ENCODE measurements around the gene CENPP. TPM values are rescaled to one million over a fixed set of nuclear protein-coding genes. Genes with fewer than 3 reads are reported as not detected.

Gene CENPP
- 9.1 TPM for total RNA-seq

DNA sequence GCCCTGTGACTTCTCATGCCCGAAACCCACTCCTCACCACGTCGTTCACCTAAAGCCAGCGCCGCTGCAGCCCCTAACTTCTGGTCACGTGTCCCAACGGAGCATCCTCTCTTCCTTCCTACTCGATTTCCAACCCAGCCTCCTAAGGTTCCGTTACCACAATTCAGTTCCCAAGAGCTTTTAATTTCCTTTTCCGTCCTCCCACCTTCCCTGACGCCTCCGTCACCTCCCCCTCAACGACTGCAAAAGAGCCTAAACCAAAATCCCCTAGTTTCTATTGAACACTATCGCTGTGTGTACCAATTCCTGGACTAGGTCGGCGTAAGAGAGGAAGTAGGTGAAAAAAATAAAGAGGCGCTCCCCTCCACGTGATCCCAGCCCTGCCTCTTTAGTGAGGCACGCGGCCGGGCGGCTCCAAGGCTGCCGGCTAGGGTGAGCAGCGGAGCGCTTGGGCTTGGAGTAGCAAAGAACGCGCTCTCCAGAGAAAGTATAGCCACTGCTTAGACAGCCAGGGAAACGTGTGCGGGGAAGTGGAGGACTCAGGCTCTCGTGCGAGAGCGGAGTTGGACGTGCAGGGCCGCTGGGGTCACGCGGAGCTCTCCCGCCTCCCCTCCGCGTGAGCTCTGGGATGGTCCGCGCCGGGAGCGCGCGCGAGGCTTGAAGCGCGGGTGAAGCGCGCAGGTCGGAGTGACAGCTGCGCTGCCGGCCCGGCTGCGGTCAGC lies at the start of gene CENPP, which contains the start of gene NOL8:
Gene CENPP, plus strand, starts transcription at position 685 of the 722 bp plus-strand sequence.
Gene NOL8, minus strand, starts transcription at position 82 of the 722 bp plus-strand sequence. CDS start 1,189 bp downstream, outside the sequence.
- DNase-seq (ENCODE audit: low spot score) (peak; percentile 91), ATAC-seq (peak; percentile 99)
- intact Hi-C loops (cut with DNase I), result loop anchor here (10.0 kb wide), 1 partner anchor 309 kb away; no protein-coding TSS in a partner anchor

DNA sequence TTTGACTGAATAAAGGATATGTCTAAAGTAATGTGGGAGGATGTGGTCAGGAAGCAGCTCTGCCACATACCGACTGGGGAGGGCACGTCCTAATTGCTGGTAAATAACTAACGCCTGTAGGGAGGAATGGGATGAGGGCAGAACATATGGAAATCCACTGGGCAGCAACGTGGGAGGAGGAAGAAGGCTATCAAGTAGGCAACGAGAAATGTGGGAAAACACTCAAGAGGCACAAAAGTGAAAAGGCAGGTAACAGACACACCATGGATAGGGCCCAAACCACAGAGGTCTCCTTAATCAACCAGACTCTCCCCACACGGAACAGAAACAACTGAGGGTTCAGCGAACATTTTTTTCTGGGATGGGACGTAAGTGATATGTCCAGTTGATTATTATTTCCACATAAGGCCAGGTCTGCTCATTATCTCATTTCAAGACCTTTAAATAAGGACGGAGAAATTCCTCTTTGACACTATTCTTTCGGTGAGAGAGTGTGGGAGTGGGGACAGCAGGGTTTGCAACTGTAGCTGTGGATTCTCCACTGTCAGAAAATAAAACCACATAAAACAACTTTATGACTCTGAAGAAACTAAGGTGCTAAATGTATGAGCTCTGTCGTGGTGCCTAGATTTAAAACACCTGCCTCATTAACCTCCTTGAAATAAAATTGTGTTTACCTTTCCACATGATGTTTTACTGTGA lies 49.3 kb upstream of the CENPP start:
- DNase-seq (ENCODE audit: low spot score), result no peak
- no peak for ATAC-seq
- intact Hi-C loops (cut with DNase I), result no loop called here

DNA sequence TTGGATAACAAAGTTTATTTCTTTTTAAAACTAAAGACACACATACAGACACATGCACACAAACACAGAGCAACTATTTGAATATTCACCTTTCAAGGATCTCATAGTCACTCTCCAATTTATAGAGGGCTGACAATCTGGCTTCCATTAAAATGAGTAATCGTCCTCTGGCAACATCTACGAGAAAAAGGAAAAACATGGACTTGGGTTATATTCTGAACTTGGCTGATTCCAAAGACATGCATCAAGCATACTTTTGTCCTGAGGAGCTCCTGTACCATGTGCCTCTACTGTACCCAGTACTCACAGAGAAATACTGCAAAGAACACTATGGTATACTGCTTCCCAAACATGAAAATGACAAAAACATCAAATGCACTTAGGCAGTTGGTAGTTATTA lies 47.6 kb upstream of the CENPP start:
- no peak for ATAC-seq
- intact Hi-C loops (cut with DNase I), result no loop called here

DNA sequence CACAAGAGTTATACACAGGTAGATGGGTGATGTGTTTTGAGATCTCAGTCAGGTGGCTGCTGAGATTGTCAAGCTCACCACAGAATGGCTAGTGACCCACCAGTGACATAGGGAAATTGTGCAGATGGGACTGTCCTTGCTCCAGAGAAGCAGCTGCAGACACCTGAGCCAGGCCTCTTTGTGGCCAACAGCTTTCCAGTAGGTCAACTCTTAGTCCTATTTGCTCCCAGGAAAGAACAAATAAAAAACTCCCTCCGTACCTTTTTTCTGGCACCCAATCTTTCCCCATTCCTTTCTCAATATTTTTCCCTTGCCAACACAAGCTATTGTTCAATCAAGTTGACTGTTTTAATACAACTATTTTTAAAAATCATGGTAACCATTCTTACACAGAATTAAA lies 46.5 kb upstream of the CENPP start:
- intact Hi-C loops (cut with DNase I), result no loop called here
- DNase-seq (ENCODE audit: low spot score), result no peak
- no peak for ATAC-seq

More for the DNA sequence above, 47.6 kb upstream of the CENPP start:
- no peak for DNase-seq (ENCODE audit: low spot score)

DNA sequence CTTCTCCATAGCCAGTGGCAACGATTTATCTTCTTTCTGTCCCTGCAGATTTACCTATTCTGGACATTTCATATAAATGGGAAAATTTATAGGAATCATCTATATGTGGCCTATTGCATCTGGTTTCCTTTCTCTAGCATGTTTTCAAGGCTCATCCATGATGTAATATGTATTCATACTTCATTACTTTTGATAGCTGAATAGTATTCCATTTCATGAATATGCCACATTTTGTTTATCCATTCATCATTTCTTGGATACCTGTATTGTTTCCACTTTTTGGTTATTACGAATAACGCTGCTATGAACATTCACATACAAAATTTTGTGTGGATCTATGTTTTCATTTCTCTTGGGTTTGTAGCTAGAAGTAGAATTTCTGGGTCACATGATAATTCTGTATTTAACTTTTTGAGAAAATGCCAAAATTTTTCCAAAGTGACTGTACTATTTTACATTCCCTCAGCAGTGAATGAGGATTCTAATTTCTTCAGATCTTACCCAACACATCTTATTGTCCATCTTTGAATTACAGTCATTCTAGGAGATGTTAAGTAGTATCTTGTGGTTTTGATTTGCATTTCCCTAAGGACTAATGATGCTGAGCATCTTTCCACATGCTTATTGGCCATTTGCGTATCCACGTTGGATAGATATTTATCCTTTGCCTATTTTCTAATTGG lies 35.9 kb upstream of the CENPP start:
- ATAC-seq (no peak), DNase-seq (ENCODE audit: low spot score) (no peak)
- intact Hi-C loops (cut with DNase I), result no loop called here

DNA sequence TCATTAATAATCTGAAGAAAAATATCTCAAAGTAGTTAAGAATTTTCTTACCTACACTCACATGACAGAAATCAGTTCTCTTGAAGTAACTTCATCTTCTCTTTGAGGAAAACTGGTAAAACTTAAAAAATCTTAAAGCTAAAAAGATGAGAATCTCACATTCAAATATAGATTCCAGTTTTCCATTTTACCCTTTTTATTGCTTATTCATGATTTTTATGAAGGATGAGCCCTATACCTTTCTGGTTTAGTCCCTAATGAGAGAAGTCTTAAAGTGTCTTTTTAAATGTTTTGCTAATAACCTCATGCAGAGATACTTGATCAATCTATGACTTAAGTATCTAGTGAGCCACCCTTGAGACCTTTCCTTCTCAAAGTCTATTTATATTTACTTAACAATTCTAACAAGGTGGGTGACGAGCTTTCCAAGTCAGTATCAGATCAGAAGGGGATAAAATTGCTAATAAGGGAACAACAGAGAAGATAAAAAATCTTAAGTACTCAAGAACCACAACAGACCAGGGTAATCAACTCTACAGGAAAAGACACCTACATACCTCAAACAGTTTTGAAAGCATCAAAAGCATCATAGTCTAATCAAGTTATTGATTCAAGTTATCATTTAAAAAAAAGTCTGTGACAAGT lies 34.8 kb upstream of the CENPP start:
- intact Hi-C loops (cut with DNase I), result no loop called here
- ATAC-seq (no peak), DNase-seq (ENCODE audit: low spot score) (no peak)

DNA sequence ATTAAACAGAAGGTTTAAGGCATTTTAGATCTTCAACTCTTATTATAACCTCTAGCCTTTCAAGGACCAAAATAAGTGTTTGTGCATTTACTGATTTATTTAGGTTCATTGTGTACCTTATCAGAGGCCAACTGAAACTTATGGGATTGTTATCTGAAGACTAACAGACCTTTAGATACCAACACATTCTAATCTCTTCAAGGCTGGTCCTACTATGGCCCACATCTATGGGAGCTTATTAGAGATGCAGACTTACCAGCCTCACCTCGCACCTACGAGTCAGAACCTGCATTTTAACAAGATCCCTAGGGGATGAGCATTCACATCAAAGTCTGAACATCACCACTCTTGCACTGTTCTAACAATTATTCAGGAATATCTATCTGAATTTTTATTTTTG lies 34.2 kb upstream of the CENPP start:
- no peak for DNase-seq (ENCODE audit: low spot score)
- intact Hi-C loops (cut with DNase I), result no loop called here
- ATAC-seq, result no peak

DNA sequence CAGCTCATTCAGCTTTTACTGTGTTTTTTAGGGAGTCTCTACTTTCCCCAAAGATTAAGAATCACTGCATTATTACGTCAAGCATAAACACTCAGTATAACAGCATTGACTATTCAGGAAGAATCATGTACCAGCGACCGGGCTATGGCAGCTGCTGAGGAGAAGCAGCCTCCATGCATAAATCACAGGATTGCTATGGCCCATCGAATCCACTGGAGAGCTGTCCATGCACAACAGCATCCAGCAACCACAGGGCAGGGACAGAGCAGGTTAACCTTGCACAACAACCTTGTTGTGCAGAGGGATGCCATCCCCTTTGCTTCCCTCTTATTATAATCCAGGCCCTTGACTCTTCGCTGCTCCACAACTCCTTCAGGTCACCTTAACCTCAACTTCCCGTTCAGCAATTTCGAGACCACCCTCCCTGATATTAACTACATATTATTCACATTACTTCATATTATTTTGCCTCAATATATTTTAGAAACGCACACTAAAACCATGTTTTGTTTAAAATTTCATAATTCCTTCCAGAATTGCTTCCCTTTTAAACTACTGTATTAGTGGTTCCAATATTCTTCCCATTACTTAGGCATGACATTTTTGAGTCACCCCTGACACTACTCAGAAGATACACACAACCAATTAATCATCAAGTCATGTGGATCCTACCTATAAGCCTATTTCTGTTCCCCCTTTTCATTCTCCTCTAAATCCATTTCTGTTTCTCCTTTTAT lies 33.2 kb upstream of the CENPP start:
- ATAC-seq, result no peak
- intact Hi-C loops (cut with DNase I), result no loop called here
- no peak for DNase-seq (ENCODE audit: low spot score)

DNA sequence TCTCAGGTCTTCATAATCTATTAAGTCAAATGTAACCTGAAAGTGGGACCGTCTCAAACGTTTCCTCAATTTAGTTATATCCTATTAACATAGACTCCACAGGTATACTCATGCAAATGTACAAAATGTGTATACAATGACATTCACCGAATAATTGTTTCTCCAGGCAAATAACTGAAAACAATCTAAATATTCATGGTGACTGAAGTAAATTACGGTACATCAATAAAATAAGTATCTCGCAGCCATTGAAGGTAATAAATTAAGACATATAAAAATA lies 32.7 kb upstream of the CENPP start:
- intact Hi-C loops (cut with DNase I), result no loop called here
- ATAC-seq (no peak), DNase-seq (ENCODE audit: low spot score) (no peak)

DNA sequence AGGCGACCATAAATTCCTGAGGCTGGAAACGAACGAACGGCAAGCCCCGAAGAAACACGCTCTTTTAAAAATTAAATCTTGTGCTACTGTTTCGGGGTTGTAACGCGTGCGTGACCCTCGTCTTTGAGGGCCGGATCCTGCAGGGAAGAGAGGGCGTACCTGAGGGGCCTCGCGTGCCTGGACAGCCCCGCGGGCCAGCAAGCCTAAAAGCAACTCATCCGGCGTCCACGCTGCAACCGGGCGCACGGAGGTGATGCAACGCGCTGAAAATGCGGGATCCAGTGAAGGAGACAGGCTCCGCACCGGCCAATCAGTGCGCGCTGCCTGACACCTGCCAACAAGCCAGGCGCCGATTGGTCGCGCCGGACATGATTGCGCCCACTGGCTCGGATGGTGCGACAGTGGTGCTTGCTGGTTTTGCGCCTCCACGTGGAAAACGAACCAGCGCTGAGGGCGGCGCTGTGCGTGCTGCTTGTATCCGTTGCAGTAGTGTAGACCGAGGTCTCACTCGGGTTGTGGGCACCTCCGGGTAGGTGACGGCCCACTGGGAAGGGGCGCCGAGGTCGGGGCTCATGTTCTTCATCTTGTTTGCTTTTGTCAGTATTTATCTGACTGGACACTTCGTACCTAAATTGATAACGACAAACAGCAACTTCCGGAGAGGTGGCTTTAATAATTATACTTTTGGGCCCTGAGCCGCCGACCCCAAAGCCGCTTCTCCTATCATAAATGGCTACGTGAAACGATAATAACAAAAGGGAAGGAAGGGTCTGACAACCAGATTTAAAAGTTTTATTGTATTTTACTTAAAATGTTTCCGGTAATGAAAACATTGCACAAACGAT lies 32.1 kb upstream of the CENPP start, which contains the start of gene IARS1:
Gene IARS1, minus strand, starts transcription at position 246 of the 845 bp plus-strand sequence. CDS start 4,278 bp downstream, outside the sequence.
- DNase-seq (ENCODE audit: low spot score) (peak; percentile 99), ATAC-seq (peak; percentile 100)
- intact Hi-C loops (cut with DNase I), result no loop called here

DNA sequence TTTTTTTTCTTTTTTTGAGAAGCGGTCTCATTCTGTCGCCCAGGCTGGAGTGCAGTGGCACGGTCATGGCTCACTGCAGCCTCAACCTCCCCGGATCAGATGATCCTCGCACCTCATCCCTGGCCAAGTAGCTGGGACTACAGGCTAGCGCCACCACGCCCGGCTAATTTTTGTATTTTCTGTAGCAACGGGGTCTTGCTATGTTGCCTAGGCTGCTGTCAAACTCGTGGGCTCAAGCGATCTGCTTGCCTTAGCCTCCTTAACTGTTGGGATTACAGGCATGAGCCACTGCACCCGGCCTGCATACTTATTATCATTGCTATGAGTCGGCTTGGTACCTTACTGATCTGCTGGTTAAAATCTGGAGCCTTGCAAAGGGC lies 31.5 kb upstream of the CENPP start:
- ATAC-seq (no peak), DNase-seq (ENCODE audit: low spot score) (no peak)
- intact Hi-C loops (cut with DNase I), result no loop called here

DNA sequence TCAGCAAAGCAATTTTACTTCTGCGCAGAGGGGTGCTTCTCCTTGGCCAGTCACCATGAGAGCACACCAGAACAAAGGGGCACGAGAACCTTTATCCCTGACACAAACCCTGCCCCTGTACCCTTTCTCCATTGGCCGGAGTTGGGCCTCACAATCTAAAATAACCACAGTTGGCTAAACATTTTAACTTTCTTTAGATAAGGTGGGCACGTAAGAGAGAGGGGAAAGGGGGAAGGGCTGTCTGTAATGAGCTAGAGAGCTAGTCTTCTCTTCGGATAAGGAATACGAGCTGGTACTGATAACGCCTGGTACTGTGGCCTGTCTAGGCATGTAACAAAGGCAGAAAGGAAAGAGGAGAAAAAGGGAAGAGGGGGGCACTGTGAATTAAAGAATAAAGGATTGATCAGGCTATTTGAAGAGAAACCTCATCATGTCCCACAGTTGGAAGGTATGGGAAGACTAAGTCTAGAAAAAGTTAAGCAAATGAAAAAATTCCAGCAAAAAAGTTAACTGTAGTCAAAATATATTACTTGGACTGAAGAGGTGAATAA lies 30.4 kb upstream of the CENPP start:
- intact Hi-C loops (cut with DNase I), result no loop called here
- ATAC-seq (no peak), DNase-seq (ENCODE audit: low spot score) (no peak)

DNA sequence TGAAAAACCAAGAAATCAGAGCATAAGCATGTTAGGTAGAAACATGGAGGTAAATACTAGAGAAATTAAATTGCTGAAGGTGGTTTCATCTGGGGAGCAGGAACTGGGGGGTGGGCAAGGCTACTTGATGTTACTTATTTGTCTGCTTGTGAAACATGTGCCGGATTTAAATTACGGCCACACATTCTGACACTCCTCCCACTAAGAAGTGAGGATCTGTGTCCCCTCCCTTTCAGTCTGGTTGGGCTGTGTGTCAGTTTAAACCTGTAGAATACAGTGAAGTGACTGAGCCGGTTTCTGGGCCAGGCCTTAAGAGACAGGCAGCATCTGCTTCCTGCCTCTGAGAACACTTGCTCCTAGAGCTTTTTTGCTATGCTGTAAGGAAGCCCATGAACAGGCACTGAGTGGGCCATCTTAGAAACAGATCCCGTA lies 29.9 kb upstream of the CENPP start:
- intact Hi-C loops (cut with DNase I), result no loop called here
- no peak for DNase-seq (ENCODE audit: low spot score)
- no peak for ATAC-seq

DNA sequence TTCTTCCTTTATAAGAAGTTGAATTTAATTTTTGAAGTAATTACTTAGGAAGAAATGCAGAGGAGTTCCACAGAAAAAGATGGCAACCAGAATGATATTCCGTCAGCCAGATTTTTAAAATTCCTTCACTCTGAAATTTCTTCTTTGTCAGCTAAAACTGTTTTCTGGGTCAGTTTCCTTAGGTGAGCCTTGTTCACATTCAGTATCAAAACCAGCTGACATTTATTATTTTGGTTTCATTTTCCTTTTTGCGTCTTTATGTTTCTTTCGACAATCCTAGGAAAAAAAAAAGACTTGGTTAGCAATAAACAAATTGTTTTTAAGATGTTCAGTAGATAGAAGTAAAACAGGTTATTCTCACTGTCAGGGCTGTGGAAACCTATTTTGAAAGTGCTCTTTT lies 28.1 kb upstream of the CENPP start:
- intact Hi-C loops (cut with DNase I), result no loop called here
- ATAC-seq, result no peak

DNA sequence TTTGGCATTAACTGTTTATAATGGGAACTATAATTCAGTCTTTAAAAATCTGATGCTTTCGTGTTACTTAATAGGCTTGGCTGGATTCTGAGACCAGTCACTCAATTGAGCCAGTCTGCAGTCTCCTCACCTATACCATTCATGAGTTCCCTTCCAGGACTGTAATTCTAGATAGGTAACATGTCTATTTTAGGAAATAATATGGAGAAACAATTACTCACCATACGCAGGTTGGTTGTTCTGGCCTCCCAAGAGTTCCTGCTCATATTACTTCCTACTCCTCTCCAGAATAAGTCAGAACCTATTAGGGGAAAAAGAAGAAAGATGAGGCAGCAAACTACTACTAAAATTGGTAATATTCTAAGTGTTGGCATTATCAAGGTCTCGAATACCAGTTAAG lies 27.7 kb upstream of the CENPP start:
- ATAC-seq, result no peak
- intact Hi-C loops (cut with DNase I), result no loop called here
- DNase-seq (ENCODE audit: low spot score), result no peak

More for the DNA sequence above, 28.1 kb upstream of the CENPP start:
- DNase-seq (ENCODE audit: low spot score), result no peak

DNA sequence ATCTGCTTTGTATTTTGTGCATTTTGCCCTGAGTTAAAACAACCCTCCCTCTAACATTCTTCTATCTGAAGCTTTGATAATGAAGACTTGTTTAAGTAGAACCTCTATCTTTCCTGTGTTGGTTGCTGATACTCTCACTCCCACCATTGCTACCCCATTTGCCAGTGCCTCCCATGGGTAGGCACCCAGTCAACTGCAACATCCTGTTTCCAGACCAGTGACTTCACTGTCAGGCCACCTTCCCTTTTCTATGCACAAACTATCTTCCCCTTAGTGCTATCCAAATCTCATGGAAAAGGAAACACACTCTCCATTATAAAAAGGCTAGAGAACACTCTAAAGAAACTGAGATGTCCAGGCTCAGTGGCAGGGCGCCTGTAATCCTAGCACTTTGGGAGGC lies 26.6 kb upstream of the CENPP start:
- ATAC-seq (no peak), DNase-seq (ENCODE audit: low spot score) (no peak)
- intact Hi-C loops (cut with DNase I), result no loop called here

DNA sequence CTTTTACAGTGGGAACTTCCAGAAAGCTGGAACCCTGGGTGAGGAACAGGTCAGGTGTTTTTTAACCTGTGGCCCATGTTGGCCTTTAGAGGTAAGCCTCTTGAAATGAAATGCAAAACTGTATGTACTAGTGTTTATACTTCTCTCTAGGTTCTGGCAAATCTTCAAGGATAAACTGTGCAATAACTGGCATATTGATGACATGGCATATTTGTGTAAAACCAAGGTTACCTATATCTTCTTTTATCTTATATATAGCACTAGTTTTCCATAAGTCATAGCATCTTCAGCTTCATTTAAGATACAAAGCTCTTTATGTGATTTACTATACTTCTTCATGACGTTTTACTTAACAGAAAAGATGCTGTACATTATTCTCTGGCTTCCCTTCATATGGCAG lies 24.8 kb upstream of the CENPP start:
- intact Hi-C loops (cut with DNase I), result no loop called here
- no peak for DNase-seq (ENCODE audit: low spot score)
- no peak for ATAC-seq

DNA sequence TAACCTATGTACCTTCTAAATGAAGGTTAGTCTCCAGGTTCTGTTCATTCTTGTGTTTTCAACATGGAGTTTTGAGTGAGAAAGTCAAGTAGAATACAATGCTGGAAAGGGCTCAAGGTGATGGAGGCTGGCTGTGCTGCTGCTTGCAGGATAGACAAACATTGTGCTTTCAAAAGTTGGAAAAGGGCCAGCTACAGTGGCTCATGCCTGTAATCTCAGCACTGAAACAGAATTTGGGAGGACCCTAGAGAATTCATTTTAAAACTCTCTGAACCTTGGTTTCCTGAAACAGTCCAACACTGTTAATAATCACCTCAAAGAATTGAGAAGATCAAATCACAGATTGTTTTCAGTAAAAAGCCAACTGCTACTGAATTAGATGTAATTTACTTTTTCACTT lies 16.9 kb upstream of the CENPP start:
- DNase-seq (ENCODE audit: low spot score) (no peak), ATAC-seq (peak; percentile 38)

More for the DNA sequence above, 16.9 kb upstream of the CENPP start:
- intact Hi-C loops (cut with DNase I), result no loop called here
